GM19468 (cell line): ENCODE results near the gene ULBP1.
"Not testable (repeated sequence)": the region's sequence is repeated elsewhere in the genome, so short reads cannot be mapped to it uniquely, and the experiment has no call there.

ENCODE experiments used
- ATAC-seq: cut with Tn5 transposase; IDR thresholded peaks from one replicate; pipeline ENCODE4 v1.9.1; 2021; ENCODE audit warnings: mild to moderate bottlenecking, moderate library complexity, moderate number of reproducible peaks; ENCODE audit not compliant: unreplicated experiment; ENCODE audit errors: extremely low read depth

ULBP1 gene

GRCh38 chr6:149963462-149964307 lies at the start of gene ULBP1:
TSS of gene ULBP1 (plus strand) at chr6:149963943. CDS start at chr6:149964050, 107 bp downstream.
- ATAC-seq: no peak

DNA sequence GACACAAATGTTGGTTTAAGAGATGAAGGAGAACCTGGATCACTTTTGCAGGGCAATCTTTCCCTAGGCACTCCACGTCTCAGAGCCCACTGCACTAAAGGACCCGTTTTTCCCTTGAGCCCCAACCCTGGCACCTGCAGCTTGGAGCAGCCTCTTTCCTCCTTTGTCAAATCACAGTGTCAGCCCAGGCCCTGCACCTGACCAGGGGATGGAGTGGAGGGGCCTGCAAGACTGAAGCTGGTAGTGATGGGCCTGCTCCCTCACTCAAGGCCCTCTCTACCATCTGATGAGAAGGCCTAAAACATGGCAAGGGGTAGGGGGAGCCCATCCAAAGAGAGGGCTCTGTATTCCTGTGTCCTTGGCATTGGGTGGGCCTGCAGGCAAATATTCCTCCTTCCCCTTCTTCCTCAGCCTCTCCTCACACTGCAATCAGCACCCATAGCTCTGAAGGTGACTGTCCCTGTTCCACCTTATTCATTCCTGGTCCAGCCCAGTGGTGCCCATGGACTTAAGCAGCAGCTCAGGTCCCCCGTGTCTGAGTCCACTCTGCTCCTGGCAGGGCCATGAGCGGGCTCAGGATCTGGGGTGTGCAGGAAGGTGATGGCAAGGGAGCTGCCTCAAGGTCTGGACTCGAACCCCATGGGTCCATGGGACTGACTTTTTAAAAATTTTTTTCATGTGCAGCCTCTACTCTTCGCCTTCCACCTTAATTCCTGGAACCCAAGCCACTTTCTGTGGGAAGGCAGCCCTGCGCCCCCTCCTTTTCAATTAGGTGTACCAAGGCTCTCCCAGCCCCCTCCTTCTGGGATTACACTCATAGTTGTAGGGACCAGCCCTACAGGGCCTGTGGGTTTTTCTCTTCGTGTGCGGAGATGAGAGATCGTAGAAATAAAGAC lies 47.5 kb upstream of the ULBP1 start:
- ATAC-seq: no peak

DNA sequence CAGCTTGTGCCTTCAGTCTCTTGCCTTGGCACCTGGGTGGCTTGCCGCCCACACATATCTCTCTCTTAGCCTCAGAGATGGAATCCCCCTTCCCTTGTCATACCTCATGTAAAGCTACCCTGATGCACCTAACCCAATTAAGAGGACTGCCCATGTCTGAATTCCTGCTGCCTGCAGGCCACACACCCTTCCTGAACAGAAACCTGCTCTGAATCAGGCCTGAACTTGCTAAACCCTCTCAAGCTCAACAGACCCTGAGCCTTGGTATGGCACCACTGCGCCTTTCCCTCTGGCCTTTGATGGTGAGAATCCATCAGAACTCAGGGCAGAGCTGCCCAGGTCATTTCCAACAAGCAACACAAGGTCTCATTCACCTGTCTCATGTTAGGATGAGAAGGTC lies 46.1 kb upstream of the ULBP1 start:
- no peak for ATAC-seq

GRCh38 chr6:149918151-149918905 lies 45.4 kb upstream of the ULBP1 start:
- ATAC-seq: no peak

GRCh38 chr6:149919126-149919833 lies 44.5 kb upstream of the ULBP1 start:
- ATAC-seq: not testable (repeated sequence)

DNA sequence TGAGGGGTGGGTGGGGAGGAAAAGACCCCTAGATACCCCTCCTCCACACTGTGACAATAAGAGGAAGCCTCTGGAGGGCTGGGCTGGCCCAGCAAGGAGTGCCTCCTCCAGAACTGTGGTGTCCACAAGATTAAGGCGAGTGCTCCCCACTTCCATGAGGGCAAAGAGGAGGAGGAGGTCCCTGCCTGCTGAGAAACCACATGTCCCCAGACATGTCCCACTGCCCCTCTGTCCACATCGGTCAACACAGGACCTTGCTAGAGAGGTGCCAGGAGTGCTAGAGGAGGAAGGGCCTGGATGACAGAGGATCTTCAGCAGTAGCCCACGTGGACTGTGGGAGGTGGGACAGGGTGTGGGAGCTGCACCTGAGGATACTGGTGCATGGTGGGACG lies 43.9 kb upstream of the ULBP1 start:
- no peak for ATAC-seq

DNA sequence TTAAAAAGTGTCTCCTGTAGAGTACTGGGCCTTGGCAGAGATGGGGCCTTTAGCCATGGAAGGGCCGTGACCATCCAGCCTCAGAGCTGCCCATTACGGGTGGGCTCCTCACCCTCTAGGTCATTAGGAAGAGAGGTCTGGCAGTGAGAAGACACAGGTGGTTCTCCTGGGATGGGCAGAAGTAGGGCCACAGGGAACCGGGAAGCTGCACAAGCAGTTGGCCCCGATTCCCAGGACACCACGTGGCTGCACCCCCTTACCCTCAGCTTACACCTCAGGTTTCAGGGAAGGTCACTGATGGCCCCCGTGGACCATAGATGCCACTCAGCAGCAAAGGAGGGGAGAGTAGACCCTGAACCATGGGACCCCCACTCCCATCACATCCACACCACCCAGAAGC lies 42.4 kb upstream of the ULBP1 start:
- no peak for ATAC-seq

DNA sequence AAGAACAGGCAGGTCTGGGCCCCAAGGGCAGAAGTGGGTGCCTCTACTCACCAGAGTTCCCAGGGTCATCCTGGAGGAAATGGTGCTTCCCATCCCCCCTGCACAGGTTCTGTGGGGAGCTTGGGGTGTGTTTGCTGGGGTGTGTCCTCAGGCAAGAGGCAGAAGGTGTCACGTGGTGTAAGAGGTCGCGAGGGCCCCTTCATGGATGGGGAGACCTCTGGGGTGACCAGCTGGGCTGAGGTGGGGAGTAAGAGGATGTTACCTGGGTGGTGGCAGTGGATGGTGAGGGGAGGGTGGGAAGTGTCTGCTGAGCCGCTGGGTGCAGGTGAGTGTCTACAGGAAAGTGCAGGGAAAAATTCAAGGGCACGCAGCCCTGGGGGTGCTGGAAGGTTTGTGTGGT lies 41.7 kb upstream of the ULBP1 start:
- not testable (repeated sequence) for ATAC-seq

DNA sequence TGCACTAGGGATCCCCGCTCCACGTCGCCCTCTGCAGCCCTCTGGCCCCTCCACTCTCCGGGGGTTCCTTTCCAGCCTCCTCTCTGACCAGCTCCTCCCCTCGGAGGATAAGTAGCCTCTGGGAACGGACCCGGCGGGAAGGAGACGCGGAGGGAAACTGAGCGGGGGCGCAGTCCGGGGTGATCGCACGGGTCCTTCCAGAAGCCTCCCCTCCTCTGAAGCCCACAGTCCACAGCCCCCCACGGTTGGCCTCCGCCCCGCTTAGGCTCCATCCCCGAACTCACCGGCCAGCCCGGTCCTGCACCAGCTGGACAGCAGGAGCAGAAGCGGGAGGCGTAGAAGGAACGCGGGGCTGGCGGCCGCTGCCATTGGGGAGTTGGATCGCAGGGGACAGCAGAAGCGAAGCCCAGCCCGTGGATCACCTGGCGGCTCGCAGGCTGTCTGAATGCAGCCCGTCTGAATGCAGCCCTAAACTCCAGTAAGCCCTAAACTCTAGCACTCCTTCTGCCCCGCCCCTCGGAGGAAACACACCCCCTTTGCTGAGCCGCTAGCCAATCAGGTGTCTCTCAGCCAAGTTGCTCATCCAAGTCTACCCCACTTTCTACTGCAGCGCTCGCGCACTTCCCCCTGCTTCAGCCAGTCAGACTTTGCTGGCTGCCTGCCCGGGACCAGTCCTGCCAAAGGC lies 41.0 kb upstream of the ULBP1 start, which contains the start of gene RAET1G:
RAET1G (minus strand) TSS at position 480 of the 685 bp plus-strand sequence; CDS start at position 369, 111 bp downstream.
- no peak for ATAC-seq

GRCh38 chr6:149923327-149923986 lies 40.3 kb upstream of the ULBP1 start:
- ATAC-seq: no peak

GRCh38 chr6:149924206-149924932 lies 39.4 kb upstream of the ULBP1 start:
- no peak for ATAC-seq

GRCh38 chr6:149924933-149925252 lies 38.9 kb upstream of the ULBP1 start:
- no peak for ATAC-seq

GRCh38 chr6:149925253-149925973 lies 38.3 kb upstream of the ULBP1 start:
- ATAC-seq: no peak

DNA sequence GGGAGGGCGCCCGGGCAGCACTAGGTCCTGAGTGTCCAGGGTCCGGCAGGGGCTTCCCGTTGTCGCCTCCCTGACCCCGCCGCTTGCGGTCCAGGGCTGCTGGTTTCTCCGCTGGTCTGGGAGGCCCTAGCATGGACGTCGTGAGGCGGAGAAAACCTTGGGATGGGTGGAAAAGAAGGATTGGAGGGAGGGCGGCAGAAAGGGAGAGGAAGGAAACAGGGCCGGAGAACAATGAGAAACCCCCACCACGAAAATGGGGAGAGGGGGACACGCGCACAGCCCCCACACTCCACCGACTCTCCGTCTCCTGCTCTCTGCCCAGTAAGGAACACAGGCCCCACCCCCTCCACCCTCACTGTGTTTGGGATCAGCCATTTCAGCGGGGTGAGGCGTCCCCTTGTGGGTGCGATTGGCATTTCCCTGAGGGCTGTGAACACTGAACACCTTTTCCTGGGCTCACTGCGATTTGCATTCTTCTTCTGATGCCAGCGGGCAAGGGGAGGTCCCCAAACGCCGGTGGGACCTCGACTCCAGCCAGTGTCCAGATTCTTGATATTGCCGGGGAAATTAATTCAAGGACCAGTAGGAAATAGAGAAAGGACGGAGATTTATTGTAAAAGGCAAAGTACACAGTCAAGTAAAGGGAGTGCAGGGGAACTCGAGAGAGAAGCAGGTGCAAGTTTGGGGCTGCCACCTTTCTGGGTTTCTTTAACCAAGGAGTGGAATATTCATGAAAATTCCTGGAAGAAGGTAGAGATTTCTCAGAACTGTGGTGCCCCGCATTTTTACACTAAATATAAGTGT lies 37.6 kb upstream of the ULBP1 start:
- no peak for ATAC-seq

- ATAC-seq: not testable (repeated sequence)
These were observed 36.7 kb upstream of the ULBP1 start for GRCh38 chr6:149927025-149927424.

DNA sequence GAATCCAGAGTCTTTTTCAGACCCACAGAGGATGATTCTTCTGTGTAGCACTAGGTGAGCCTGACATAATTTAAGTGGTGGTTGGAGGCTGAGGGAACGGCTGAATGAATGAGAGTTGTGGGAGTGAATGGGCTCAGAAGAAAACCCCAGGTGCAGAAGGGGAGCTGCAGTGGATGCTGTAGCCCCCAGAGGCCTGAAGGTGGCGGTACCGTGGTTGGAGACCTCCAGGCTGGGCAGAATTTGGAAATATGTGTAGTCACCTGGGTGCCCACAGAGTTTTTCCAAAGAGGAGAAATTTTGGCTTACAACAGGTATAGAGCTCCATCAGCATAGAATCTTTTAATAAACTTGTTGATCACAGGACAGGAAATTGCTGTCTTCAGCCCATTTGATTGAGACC lies 34.3 kb upstream of the ULBP1 start:
- ATAC-seq: no peak

DNA sequence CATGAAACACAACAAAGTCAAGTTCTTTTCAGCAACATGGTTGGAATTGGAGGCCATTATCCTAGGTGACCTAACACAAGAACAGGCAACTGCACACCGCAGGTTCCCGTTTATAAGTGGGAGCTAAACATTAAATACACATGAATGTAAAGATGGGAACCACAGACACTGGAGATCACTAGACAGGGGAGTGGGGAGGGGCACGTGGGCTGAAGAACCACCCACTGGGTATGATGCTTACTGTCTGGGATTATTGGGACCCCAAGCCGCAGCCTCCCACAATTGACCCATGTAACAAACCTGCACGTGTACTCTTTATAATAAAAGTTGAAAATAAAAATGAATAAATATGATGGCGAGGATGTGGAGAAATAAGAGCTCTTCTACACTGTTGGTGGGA lies 32.2 kb upstream of the ULBP1 start:
- no peak for ATAC-seq
